Measurements from ENCODE around the gene CCDC102A. TPM values are rescaled to one million over a fixed set of nuclear protein-coding genes. Genes with fewer than 3 reads are reported as not detected.

CCDC102A gene
- total RNA-seq, 2 donors from 2014 or later, result 16.7 to 21.2 TPM

GRCh38 chr16:57527610-57528360 is 8.6 kb downstream of the CCDC102A start:
- no peaks in the 10 kb centered on the region for H3K9me3 Mint-ChIP-seq
- no peak overlapping the region for H3K4me3 Mint-ChIP-seq
- no peaks in the 10 kb centered on the region for H3K27me3 Mint-ChIP-seq
- H3K36me3 Mint-ChIP-seq (ENCODE audit: low read depth), result peaks cover 8% of the 10 kb centered on the region
- peaks cover 33% of the 10 kb centered on the region for H3K4me1 Mint-ChIP-seq
- no peak overlapping the region for H3K27ac Mint-ChIP-seq
- no peak for ATAC-seq (replicated peaks)

GRCh38 chr16:57527027-57527426 is 9.3 kb downstream of the CCDC102A start:
- peaks cover 27% of the 10 kb centered on the region for H3K4me1 Mint-ChIP-seq
- H3K36me3 Mint-ChIP-seq (ENCODE audit: low read depth), result peaks cover 8% of the 10 kb centered on the region
- no peaks in the 10 kb centered on the region for H3K27me3 Mint-ChIP-seq
- H3K27ac Mint-ChIP-seq, result no peak overlapping the region
- H3K9me3 Mint-ChIP-seq, result no peaks in the 10 kb centered on the region
- no peak overlapping the region for H3K4me3 Mint-ChIP-seq
- ATAC-seq (replicated peaks), result no peak

- H3K36me3 Mint-ChIP-seq (ENCODE audit: low read depth), result peaks cover 8% of the 10 kb centered on the region
- ATAC-seq (replicated peaks), result no peak
- H3K9me3 Mint-ChIP-seq, result no peaks in the 10 kb centered on the region
- peaks cover 22% of the 10 kb centered on the region for H3K4me1 Mint-ChIP-seq
- no peak overlapping the region for H3K4me3 Mint-ChIP-seq
- no peak overlapping the region for H3K27ac Mint-ChIP-seq
- H3K27me3 Mint-ChIP-seq, result no peaks in the 10 kb centered on the region
Observed at GRCh38 chr16:57526498-57526897, 9.9 kb downstream of the CCDC102A start.

GRCh38 chr16:57525761-57526160 is 10.6 kb downstream of the CCDC102A start:
- peaks cover 14% of the 10 kb centered on the region for H3K4me1 Mint-ChIP-seq
- H3K9me3 Mint-ChIP-seq, result no peaks in the 10 kb centered on the region
- no peak for ATAC-seq (replicated peaks)
- H3K36me3 Mint-ChIP-seq (ENCODE audit: low read depth), result peaks cover 12% of the 10 kb centered on the region
- H3K4me3 Mint-ChIP-seq, result no peak overlapping the region
- peak overlapping the region; percentile 36 for H3K27ac Mint-ChIP-seq
- no peaks in the 10 kb centered on the region for H3K27me3 Mint-ChIP-seq

- Mint-ChIP-seq H3K4me3 (no peak overlapping the region), H3K9me3 (no peaks in the 10 kb centered on the region), H3K27ac (peak overlapping the region; percentile 75), H3K27me3 (no peaks in the 10 kb centered on the region), H3K36me3 (ENCODE audit: low read depth) (peaks cover 15% of the 10 kb centered on the region), H3K4me1 (peaks cover 4% of the 10 kb centered on the region)
- ATAC-seq (replicated peaks), result no peak
Observed at GRCh38 chr16:57522960-57523359, 13.4 kb downstream of the CCDC102A start.

- ATAC-seq (replicated peaks), result peak; percentile 91
- Mint-ChIP-seq H3K27ac (peak overlapping the region; percentile 11), H3K4me1 (peaks cover 4% of the 10 kb centered on the region), H3K27me3 (no peaks in the 10 kb centered on the region), H3K4me3 (no peak overlapping the region), H3K9me3 (no peaks in the 10 kb centered on the region), H3K36me3 (ENCODE audit: low read depth) (peaks cover 31% of the 10 kb centered on the region)
Observed at GRCh38 chr16:57519796-57520360, 16.5 kb downstream of the CCDC102A start.

GRCh38 chr16:57518922-57519321 is 17.4 kb downstream of the CCDC102A start:
- Mint-ChIP-seq H3K4me3 (no peak overlapping the region), H3K36me3 (ENCODE audit: low read depth) (peaks cover 31% of the 10 kb centered on the region), H3K9me3 (no peaks in the 10 kb centered on the region), H3K4me1 (peaks cover 4% of the 10 kb centered on the region), H3K27ac (no peak overlapping the region), H3K27me3 (no peaks in the 10 kb centered on the region)
- ATAC-seq (replicated peaks), result no peak

- H3K4me1 Mint-ChIP-seq, result peaks cover 4% of the 10 kb centered on the region
- H3K27me3 Mint-ChIP-seq, result no peaks in the 10 kb centered on the region
- ATAC-seq (replicated peaks), result no peak
- H3K4me3 Mint-ChIP-seq, result no peak overlapping the region
- peaks cover 31% of the 10 kb centered on the region for H3K36me3 Mint-ChIP-seq (ENCODE audit: low read depth)
- no peaks in the 10 kb centered on the region for H3K9me3 Mint-ChIP-seq
- H3K27ac Mint-ChIP-seq, result no peak overlapping the region
Observed at GRCh38 chr16:57518520-57518919, 17.9 kb downstream of the CCDC102A start.

- no peak overlapping the region for H3K27ac Mint-ChIP-seq
- peaks cover 37% of the 10 kb centered on the region for H3K36me3 Mint-ChIP-seq (ENCODE audit: low read depth)
- ATAC-seq (replicated peaks), result no peak
Observed at GRCh38 chr16:57517397-57518367, 18.7 kb downstream of the CCDC102A start.

GRCh38 chr16:57516773-57517172 is 19.6 kb downstream of the CCDC102A start:
- H3K36me3 Mint-ChIP-seq (ENCODE audit: low read depth), result peaks cover 43% of the 10 kb centered on the region
- H3K27me3 Mint-ChIP-seq, result no peaks in the 10 kb centered on the region
- H3K27ac Mint-ChIP-seq, result peak overlapping the region; percentile 34
- no peak overlapping the region for H3K4me3 Mint-ChIP-seq
- ATAC-seq (replicated peaks), result no peak
- H3K9me3 Mint-ChIP-seq, result no peaks in the 10 kb centered on the region
- H3K4me1 Mint-ChIP-seq, result peaks cover 4% of the 10 kb centered on the region

More at GRCh38 chr16:57517397-57518367, 18.7 kb downstream of the CCDC102A start:
- peaks cover 4% of the 10 kb centered on the region for H3K4me1 Mint-ChIP-seq
- H3K9me3 Mint-ChIP-seq, result no peaks in the 10 kb centered on the region
- H3K27me3 Mint-ChIP-seq, result no peaks in the 10 kb centered on the region
- no peak overlapping the region for H3K4me3 Mint-ChIP-seq

- H3K36me3 Mint-ChIP-seq (ENCODE audit: low read depth), result peaks cover 43% of the 10 kb centered on the region
- no peak overlapping the region for H3K4me3 Mint-ChIP-seq
- no peaks in the 10 kb centered on the region for H3K9me3 Mint-ChIP-seq
- ATAC-seq (replicated peaks), result no peak
- peak overlapping the region; percentile 34 for H3K27ac Mint-ChIP-seq
- H3K27me3 Mint-ChIP-seq, result no peaks in the 10 kb centered on the region
- peaks cover 4% of the 10 kb centered on the region for H3K4me1 Mint-ChIP-seq
Observed at GRCh38 chr16:57516176-57516725, 20.1 kb downstream of the CCDC102A start.

GRCh38 chr16:57514791-57515600 is 21.4 kb downstream of the CCDC102A start:
- Mint-ChIP-seq H3K36me3 (ENCODE audit: low read depth) (peaks cover 38% of the 10 kb centered on the region), H3K27ac (peak overlapping the region; percentile 9), H3K4me1 (peaks cover under 1% of the 10 kb centered on the region), H3K4me3 (no peak overlapping the region), H3K27me3 (no peaks in the 10 kb centered on the region), H3K9me3 (no peaks in the 10 kb centered on the region)
- ATAC-seq (replicated peaks), result no peak

GRCh38 chr16:57514371-57514770 is 22.0 kb downstream of the CCDC102A start:
- Mint-ChIP-seq H3K36me3 (ENCODE audit: low read depth) (peaks cover 38% of the 10 kb centered on the region), H3K9me3 (no peaks in the 10 kb centered on the region), H3K4me1 (no peaks in the 10 kb centered on the region), H3K27me3 (no peaks in the 10 kb centered on the region), H3K27ac (no peak overlapping the region), H3K4me3 (no peak overlapping the region)
- no peak for ATAC-seq (replicated peaks)
